GM19397 (cell line): ENCODE results near the gene KLK4.

Experiments
- ATAC-seq: cut with Tn5 transposase; IDR thresholded peaks from one replicate; pipeline ENCODE4 v1.9.1; 2021; ENCODE audit warnings: mild to moderate bottlenecking, moderate library complexity; ENCODE audit not compliant: unreplicated experiment

The KLK4 gene

DNA sequence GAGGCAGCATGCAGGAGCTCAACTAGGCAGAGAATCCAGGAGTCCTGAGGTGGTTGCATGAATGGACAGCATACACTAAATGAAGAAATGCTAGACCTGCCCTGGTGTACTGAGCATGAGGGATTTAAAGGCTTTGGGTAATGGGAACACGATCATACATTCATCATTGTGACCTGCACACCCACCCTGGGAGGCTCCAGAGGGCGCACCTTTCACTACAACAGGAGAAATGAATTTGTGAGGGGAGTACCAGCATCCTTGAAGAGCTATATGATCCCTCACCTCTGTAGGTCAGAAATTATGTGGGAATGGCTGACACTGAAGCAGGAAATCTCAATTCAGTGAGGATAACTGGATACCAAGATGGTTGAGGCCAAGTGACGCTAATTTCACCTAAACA is 29.0 kb downstream of the KLK4 start:
- no peak for ATAC-seq

DNA sequence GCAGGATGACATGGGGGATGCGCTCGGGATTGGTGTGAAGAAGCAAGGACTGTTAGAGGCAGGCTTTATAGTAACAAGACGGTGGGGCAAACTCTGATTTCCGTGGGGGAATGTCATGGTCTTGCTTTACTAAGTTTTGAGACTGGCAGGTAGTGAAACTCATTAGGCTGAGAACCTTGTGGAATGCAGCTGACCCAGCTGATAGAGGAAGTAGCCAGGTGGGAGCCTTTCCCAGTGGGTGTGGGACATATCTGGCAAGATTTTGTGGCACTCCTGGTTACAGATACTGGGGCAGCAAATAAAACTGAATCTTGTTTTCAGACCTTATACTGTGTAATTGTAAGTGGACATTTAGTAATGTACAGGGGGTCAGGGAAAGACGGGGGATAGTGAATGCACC is 31.0 kb downstream of the KLK4 start:
- ATAC-seq, result no peak

DNA sequence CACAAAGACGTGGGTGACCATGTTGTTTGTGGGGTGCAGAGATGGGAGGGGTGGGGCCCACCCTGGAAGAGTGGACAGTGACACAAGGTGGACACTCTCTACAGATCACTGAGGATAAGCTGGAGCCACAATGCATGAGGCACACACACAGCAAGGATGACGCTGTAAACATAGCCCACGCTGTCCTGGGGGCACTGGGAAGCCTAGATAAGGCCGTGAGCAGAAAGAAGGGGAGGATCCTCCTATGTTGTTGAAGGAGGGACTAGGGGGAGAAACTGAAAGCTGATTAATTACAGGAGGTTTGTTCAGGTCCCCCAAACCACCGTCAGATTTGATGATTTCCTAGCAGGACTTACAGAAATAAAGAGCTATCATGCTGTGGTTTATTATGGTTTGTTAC is 32.3 kb downstream of the KLK4 start:
- no peak for ATAC-seq

DNA sequence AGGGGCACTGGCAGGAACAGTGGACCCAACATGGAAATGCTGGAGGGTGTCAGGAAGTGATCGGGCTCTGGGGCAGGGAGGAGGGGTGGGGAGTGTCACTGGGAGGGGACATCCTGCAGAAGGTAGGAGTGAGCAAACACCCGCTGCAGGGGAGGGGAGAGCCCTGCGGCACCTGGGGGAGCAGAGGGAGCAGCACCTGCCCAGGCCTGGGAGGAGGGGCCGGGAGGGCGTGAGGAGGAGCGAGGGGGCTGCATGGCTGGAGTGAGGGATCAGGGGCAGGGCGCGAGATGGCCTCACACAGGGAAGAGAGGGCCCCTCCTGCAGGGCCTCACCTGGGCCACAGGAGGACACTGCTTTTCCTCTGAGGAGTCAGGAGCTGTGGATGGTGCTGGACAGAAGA is 33.9 kb downstream of the KLK4 start:
- no peak for ATAC-seq

DNA sequence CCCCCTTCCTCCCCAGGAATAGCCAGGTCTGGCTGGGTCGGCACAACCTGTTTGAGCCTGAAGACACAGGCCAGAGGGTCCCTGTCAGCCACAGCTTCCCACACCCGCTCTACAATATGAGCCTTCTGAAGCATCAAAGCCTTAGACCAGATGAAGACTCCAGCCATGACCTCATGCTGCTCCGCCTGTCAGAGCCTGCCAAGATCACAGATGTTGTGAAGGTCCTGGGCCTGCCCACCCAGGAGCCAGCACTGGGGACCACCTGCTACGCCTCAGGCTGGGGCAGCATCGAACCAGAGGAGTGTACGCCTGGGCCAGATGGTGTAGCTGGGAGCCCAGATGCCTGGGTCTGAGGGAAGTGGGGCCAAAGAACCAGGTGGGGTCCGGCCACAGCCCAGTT is 34.7 kb downstream of the KLK4 start:
- no peak for ATAC-seq

DNA sequence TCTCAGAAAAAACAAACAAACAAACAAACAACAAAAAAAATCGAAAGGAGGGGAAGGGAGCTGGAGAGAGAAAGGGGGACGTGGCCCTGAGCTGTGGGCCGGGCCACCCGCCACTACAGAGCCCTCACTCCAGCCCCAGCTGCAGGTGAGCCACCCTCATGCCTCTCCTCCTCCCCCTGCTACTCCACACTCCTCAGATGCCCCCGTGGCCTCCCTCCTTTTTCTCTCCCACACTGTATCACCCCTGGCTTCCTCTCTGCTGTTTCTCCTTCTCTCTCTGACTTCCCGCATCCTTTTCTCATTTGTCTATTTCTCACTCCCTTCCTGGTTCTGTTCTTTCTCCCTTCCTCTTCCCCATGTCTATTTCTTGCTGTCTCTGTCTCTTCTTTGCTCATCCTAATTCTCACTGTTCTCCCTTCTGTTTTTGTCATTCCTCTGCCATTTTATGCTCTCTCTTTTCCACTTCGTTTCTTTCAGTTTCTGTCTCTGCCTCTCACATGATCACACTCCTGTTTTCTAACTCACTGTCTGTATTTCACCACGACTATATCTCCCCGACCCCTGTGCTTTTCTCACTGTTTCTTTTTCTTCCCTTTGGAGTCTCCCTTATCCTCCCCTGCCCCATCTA is 35.3 kb downstream of the KLK4 start:
- ATAC-seq, result no peak

DNA sequence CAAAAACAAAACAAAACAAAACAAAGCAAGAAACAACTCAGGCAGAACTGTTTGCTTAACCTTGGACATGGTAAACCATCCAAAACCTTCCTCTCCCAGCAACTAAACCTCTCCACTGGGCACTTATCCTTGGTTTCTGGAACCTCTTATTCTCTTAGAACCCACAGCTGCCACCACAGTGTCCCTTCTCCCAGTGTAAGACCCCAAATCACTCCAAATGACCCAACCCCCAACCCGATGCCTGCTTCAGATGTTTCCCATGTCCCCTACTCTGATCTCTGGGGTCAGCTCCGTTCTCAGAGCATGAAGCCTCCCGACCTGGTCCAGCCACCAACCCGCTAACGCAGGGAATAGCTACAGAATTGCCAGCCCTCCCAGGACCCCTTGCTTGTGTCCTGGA is 37.0 kb downstream of the KLK4 start:
- no peak for ATAC-seq

DNA sequence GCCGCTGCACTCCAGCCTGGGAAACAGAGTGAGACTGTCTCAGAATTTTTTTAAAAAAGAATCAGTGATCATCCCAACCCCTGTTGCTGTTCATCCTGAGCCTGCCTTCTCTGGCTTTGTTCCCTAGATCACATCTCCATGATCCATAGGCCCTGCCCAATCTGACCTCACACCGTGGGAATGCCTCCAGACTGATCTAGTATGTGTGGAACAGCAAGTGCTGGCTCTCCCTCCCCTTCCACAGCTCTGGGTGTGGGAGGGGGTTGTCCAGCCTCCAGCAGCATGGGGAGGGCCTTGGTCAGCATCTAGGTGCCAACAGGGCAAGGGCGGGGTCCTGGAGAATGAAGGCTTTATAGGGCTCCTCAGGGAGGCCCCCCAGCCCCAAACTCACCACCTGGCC is 38.1 kb downstream of the KLK4 start, which contains the start of gene KLK2:
Gene KLK2, plus strand, starts transcription at position 384 of the 400 bp plus-strand sequence. CDS start 35 bp downstream, outside the sequence.
- no peak for ATAC-seq

DNA sequence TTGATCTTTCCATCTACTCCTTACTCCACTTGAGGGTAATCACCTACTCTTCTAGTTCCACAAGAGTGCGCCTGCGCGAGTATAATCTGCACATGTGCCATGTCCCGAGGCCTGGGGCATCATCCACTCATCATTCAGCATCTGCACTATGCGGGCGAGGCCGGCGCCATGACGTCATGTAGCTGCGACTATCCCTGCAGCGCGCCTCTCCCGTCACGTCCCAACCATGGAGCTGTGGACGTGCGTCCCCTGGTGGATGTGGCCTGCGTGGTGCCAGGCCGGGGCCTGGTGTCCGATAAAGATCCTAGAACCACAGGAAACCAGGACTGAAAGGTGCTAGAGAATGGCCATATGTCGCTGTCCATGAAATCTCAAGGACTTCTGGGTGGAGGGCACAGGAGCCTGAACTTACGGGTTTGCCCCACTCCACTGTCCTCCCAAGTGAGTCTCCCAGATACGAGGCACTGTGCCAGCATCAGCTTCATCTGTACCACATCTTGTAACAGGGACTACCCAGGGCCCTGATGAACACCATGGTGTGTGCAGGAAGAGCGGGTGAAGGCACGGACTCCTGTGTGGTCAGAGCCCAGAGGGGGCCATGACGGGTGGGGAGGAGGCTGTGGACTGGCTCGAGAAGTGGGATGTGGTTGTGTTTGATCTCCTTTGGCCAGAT is 40.6 kb downstream of the KLK4 start:
- no peak for ATAC-seq

DNA sequence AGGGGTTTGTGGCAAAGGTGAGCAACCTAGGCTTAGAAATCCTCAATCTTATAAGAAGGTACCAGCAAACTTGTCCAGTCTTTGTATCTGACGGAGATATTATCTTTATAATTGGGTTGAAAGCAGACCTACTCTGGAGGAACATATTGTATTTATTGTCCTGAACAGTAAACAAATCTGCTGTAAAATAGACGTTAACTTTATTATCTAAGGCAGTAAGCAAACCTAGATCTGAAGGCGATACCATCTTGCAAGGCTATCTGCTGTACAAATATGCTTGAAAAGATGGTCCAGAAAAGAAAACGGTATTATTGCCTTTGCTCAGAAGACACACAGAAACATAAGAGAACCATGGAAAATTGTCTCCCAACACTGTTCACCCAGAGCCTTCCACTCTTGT is 41.7 kb downstream of the KLK4 start:
- no peak for ATAC-seq

DNA sequence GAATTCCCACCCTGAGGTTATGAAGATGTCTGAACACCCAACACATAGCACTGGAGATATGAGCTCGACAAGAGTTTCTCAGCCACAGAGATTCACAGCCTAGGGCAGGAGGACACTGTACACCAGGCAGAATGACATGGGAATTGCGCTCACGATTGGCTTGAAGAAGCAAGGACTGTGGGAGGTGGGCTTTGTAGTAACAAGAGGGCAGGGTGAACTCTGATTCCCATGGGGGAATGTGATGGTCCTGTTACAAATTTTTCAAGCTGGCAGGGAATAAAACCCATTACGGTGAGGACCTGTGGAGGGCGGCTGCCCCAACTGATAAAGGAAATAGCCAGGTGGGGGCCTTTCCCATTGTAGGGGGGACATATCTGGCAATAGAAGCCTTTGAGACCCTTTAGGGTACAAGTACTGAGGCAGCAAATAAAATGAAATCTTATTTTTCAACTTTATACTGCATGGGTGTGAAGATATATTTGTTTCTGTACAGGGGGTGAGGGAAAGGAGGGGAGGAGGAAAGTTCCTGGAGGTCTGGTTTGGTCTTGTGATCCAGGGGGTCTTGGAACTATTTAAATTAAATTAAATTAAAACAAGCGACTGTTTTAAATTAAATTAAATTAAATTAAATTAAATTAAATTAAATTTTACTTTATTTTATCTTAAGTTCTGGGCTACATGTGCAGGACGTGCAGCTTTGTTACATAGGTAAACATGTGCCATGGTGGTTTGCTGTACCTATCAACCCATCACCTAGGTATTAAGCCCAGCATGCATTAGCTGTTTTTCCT is 49.5 kb downstream of the KLK4 start:
- no peak for ATAC-seq

DNA sequence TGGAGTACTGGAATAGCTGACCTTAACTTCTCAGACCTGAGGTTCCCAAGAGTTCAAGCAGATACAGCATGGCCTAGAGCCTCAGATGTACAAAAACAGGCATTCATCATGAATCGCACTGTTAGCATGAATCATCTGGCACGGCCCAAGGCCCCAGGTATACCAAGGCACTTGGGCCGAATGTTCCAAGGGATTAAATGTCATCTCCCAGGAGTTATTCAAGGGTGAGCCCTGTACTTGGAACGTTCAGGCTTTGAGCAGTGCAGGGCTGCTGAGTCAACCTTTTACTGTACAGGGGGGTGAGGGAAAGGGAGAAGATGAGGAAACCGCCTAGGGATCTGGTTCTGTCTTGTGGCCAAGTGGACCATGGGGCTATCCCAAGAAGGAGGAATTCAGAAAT is 50.2 kb downstream of the KLK4 start:
- ATAC-seq, result no peak

DNA sequence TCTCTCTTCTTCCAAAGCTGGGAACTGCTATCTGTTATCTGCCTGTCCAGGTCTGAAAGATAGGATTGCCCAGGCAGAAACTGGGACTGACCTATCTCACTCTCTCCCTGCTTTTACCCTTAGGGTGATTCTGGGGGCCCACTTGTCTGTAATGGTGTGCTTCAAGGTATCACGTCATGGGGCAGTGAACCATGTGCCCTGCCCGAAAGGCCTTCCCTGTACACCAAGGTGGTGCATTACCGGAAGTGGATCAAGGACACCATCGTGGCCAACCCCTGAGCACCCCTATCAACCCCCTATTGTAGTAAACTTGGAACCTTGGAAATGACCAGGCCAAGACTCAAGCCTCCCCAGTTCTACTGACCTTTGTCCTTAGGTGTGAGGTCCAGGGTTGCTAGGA is 51.3 kb downstream of the KLK4 start:
- no peak for ATAC-seq

DNA sequence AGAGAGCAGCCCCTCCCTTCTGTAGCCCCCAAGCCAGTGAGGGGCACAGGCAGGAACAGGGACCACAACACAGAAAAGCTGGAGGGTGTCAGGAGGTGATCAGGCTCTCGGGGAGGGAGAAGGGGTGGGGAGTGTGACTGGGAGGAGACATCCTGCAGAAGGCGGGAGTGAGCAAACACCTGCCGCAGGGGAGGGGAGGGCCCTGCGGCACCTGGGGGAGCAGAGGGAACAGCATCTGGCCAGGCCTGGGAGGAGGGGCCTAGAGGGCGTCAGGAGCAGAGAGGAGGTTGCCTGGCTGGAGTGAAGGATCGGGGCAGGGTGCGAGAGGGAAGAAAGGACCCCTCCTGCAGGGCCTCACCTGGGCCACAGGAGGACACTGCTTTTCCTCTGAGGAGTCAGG is 52.3 kb downstream of the KLK4 start:
- ATAC-seq, result no peak

DNA sequence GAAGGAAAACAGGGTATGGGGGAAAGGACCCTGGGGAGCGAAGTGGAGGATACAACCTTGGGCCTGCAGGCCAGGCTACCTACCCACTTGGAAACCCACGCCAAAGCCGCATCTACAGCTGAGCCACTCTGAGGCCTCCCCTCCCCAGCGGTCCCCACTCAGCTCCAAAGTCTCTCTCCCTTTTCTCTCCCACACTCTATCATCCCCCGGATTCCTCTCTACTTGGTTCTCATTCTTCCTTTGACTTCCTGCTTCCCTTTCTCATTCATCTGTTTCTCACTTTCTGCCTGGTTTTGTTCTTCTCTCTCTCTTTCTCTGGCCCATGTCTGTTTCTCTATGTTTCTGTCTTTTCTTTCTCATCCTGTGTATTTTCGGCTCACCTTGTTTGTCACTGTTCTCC is 53.8 kb downstream of the KLK4 start:
- no peak for ATAC-seq
